GM12864 (cell line): ENCODE measurements around the gene ZFP30.
A peak's percentile ranks its signal among the peaks of the same experiment; 100 is the strongest.
"Not testable (repeated sequence)": the region's sequence is repeated elsewhere in the genome, so short reads cannot be mapped to it uniquely, and the experiment has no call there.

Source experiments
- DNase-seq: peaks from one replicate; pipeline ENCODE4 v3.0.0-alpha.2; 2011; ENCODE audit warnings: low read depth
- H3K4me3 ChIP-seq: 2 replicates; pipeline ENCODE4 v1.5.1; 2011; ENCODE audit warnings: mild to moderate bottlenecking, low read depth, low read length, control low read depth
- CTCF ChIP-seq: IDR thresholded peaks from 2 replicates; pipeline ENCODE4 v1.5.1; 2011; ENCODE audit warnings: low read depth, mild to moderate bottlenecking, moderate library complexity, low read length, control low read depth, inconsistent platforms; ENCODE audit errors: missing control alignments

The ZFP30 gene

GRCh38 chr19:37683520-37683919, 28.3 kb upstream of the ZFP30 start:
- no peak for DNase-seq
- no peak for TF ChIP-seq CTCF
- H3K4me3 ChIP-seq = no peak overlapping the region

- no peak overlapping the region for H3K4me3 ChIP-seq
- TF ChIP-seq CTCF = no peak
- DNase-seq = no peak
Observed at GRCh38 chr19:37669450-37669914, 14.2 kb upstream of the ZFP30 start.

- H3K4me3 ChIP-seq, DNase-seq: not testable (repeated sequence)
Observed at GRCh38 chr19:37657157-37657556, 1.9 kb upstream of the ZFP30 start.

GRCh38 chr19:37655689-37656371, 565 bp upstream of the ZFP30 start:
- peak overlapping the region; percentile 85 for H3K4me3 ChIP-seq
- peak; percentile 50 for DNase-seq
- TF ChIP-seq CTCF = no peak

GRCh38 chr19:37654629-37655300, 500 bp downstream of the ZFP30 start:
- peak overlapping the region; percentile 85 for H3K4me3 ChIP-seq
- no peak for TF ChIP-seq CTCF
- peak; percentile 21 for DNase-seq

GRCh38 chr19:37654118-37654517, 1.1 kb downstream of the ZFP30 start:
- no peak for DNase-seq
- H3K4me3 ChIP-seq = peak overlapping the region; percentile 85
- TF ChIP-seq CTCF = no peak

GRCh38 chr19:37635076-37636056, 19.9 kb downstream of the ZFP30 start:
- no peak for DNase-seq
- no peak for TF ChIP-seq CTCF
- H3K4me3 ChIP-seq = no peak overlapping the region
